Measurements from ENCODE around the gene EFCAB8.
"Not testable (repeated sequence)": the region's sequence is repeated elsewhere in the genome, so short reads cannot be mapped to it uniquely, and the experiment has no call there.

Gene EFCAB8

GRCh38 chr20:32971703-32972161 lies 113.0 kb downstream of the EFCAB8 start:
- DNase-seq: peak in 1 of 58 donors; percentile 9

- no peak for DNase-seq
Measured at GRCh38 chr20:32972181-32973076, 113.7 kb downstream of the EFCAB8 start.

GRCh38 chr20:32973077-32973717 lies 114.5 kb downstream of the EFCAB8 start:
- no peak for DNase-seq

- not testable (repeated sequence) for DNase-seq
Measured at GRCh38 chr20:32974204-32975064, 115.7 kb downstream of the EFCAB8 start.

GRCh38 chr20:32975121-32975520 lies 116.4 kb downstream of the EFCAB8 start:
- DNase-seq: not testable (repeated sequence)

- DNase-seq: peak in 5 of 58 donors; percentile 20 to 36 (median 27)
Measured at GRCh38 chr20:32975698-32976674, 117.3 kb downstream of the EFCAB8 start.

GRCh38 chr20:32976746-32977145 lies 118.0 kb downstream of the EFCAB8 start:
- DNase-seq: no peak

GRCh38 chr20:32977281-32978008 lies 118.7 kb downstream of the EFCAB8 start:
- no peak for DNase-seq

GRCh38 chr20:32978009-32978335 lies 119.2 kb downstream of the EFCAB8 start:
- no peak for DNase-seq

GRCh38 chr20:32979201-32979998 lies 120.7 kb downstream of the EFCAB8 start:
- peak in 2 of 58 donors; percentile 13 to 23 for DNase-seq

GRCh38 chr20:32980131-32980941 lies 121.6 kb downstream of the EFCAB8 start:
- DNase-seq: peak in 57 of 58 donors; percentile 36 to 94 (median 81)

GRCh38 chr20:32980990-32981389 lies 122.3 kb downstream of the EFCAB8 start:
- DNase-seq: no peak

- peak in 27 of 58 donors; percentile 7 to 82 (median 26) for DNase-seq
Measured at GRCh38 chr20:32982617-32983458, 124.1 kb downstream of the EFCAB8 start.

- DNase-seq: peak in 1 of 58 donors; percentile 37
Measured at GRCh38 chr20:32983459-32984112, 124.9 kb downstream of the EFCAB8 start.

GRCh38 chr20:32984196-32984595 lies 125.5 kb downstream of the EFCAB8 start:
- DNase-seq: peak in 40 of 58 donors; percentile 3 to 85 (median 46)

Data from anterior cingulate cortex (tissue), 58 donors.